Aorta (tissue), 5 donors: ENCODE results near the gene JARID2. TPM values are rescaled to one million over a fixed set of nuclear protein-coding genes. Genes with fewer than 3 reads are reported as not detected.

ENCODE experiments used
- ATAC-seq: fragments of 200-7000 bp; cut with Tn5 transposase; one replicate; pipeline ENCODE4 v1.9.1; 2022; ENCODE audit warnings: moderate library complexity; ENCODE audit not compliant: low FRiP score
- DNase-seq, 2 donors: peaks; one replicate each; pipeline ENCODE4 v3.0.0-alpha.2; 2020
- H3K27ac ChIP-seq, 2 donors: one replicate each; pipeline ENCODE4 v1.5.1; 2013; ENCODE audit warnings: low read length in 2 of 2, mild to moderate bottlenecking in 2 of 2, moderate library complexity in 2 of 2, control low read depth in 1 of 2, inconsistent platforms in 1 of 2, low read depth in 1 of 2
- H3K27me3 ChIP-seq, 2 donors: one replicate each; pipeline ENCODE4 v1.6.1; 2013; ENCODE audit warnings: control low read depth in 1 of 2, low read length in 1 of 2, mild to moderate bottlenecking in 1 of 2, moderate library complexity in 1 of 2; ENCODE audit not compliant: insufficient read depth in 2 of 2, control insufficient read depth in 1 of 2
- H3K36me3 ChIP-seq, 2 donors: one replicate each; pipeline ENCODE4 v1.6.1; 2013; ENCODE audit warnings: control low read depth in 1 of 2, low read length in 1 of 2, mild to moderate bottlenecking in 1 of 2; ENCODE audit not compliant: insufficient read depth in 2 of 2, control insufficient read depth in 1 of 2
- H3K4me1 ChIP-seq, 2 donors: one replicate each; pipeline ENCODE4 v1.6.1; 2013; ENCODE audit warnings: low read length in 2 of 2, control low read depth in 1 of 2, mild to moderate bottlenecking in 1 of 2, moderate library complexity in 1 of 2; ENCODE audit not compliant: insufficient read depth in 2 of 2, control insufficient read depth in 1 of 2
- H3K4me3 ChIP-seq, 2 donors: one replicate each; pipeline ENCODE4 v1.5.1; 2013; ENCODE audit warnings: low read length in 2 of 2, control low read depth in 1 of 2, mild to moderate bottlenecking in 1 of 2
- H3K9me3 ChIP-seq: one replicate; pipeline ENCODE4 v1.6.1; 2013; ENCODE audit warnings: mild to moderate bottlenecking, low read length; ENCODE audit not compliant: control insufficient read depth
- WGBS, 2 donors: extraction: QIAGEN DNeasy Blood & Tissue Kit; methylation state at CpG; one replicate each; pipeline ENCODE4 v1.1.7; 2013; 5-methylcytosine and 5-hydroxymethylcytosine counted together
- intact Hi-C, 2 donors: fragments of 100-400 bp; cut with DNase I; formaldehyde crosslinking; loops; one replicate each; pipeline versions ENCODE4 v1.14.2 to v1.15.0; 2022
- polyA plus RNA-seq, 2 donors: library from polyadenylated mRNA; stranded (reverse); fragments of 200-250 nt; gene quantifications; one replicate each; pipeline ENCODE4 v1.2.3, GENCODE V29; 2013
- total RNA-seq, 2 donors: library from RNA; stranded (reverse); fragmentation: NEBNext Ultra II Directional; extraction: Animal tissue kit (Norgen Biotek cat#: 25700); gene quantifications; one replicate each; pipeline ENCODE4 v1.2.1, GENCODE V29; 2021
- donor health status: healthy with polysubstance abuse.
- donor health status: Bipolar disorder and iron deficiency.
- donor health status: DM: no; HTN: no; CAD: no.
- donor health status: DM: no; HTN: no; CAD: no.
- donor health status: DM: yes; HTN: yes; CAD: no.

JARID2 gene
- total and polyA plus RNA-seq, 4 donors: 0.88 to 13.0 (median 7.1) TPM

GRCh38 chr6:15504040-15504495 is 258.2 kb downstream of the JARID2 start:
- peak in 1 of 2 donors; percentile 75 for DNase-seq
- no peaks in the 10 kb centered on the region for H3K27me3 ChIP-seq
- no peak overlapping the region for H3K27ac ChIP-seq
- WGBS, 2 donors: 91 to 93% methylated on average over 12 of the region's 12 CpGs
- H3K36me3 ChIP-seq: no peaks in the 10 kb centered on the region
- H3K9me3 ChIP-seq: no peaks in the 10 kb centered on the region
- peak; percentile 58 for ATAC-seq
- intact Hi-C loops: loop anchor here (10.0 kb wide), 2 partner anchors 111 to 121 kb away; no protein-coding TSS in a partner anchor
- no peaks in the 10 kb centered on the region for H3K4me1 ChIP-seq
- no peak overlapping the region for H3K4me3 ChIP-seq

GRCh38 chr6:15504581-15505350 is 258.9 kb downstream of the JARID2 start:
- H3K4me3 ChIP-seq: no peak overlapping the region
- DNase-seq (peak; percentile 71 to 80), ATAC-seq (peak; percentile 74)
- intact Hi-C loops: loop anchor here (10.0 kb wide), 2 partner anchors 110 to 120 kb away; no protein-coding TSS in a partner anchor
- H3K27ac ChIP-seq: no peak overlapping the region
- no peaks in the 10 kb centered on the region for H3K4me1 ChIP-seq
- no peaks in the 10 kb centered on the region for H3K9me3 ChIP-seq
- H3K27me3 ChIP-seq: no peaks in the 10 kb centered on the region
- no peaks in the 10 kb centered on the region for H3K36me3 ChIP-seq
- WGBS, 2 donors: 2 to 7% methylated on average over 26 of the region's 26 CpGs

- DNase-seq (peak in 1 of 2 donors; percentile 68), ATAC-seq (no peak)
- intact Hi-C loops: loop anchor here (10.0 kb wide), 2 partner anchors 109 to 119 kb away; no protein-coding TSS in a partner anchor
- Histone ChIP-seq H3K36me3 (no peaks in the 10 kb centered on the region), H3K9me3 (no peaks in the 10 kb centered on the region), H3K4me3 (no peak overlapping the region), H3K4me1 (no peaks in the 10 kb centered on the region), H3K27ac (no peak overlapping the region), H3K27me3 (no peaks in the 10 kb centered on the region)
- WGBS, 2 donors: 92 to 95% methylated on average over 18 of the region's 18 CpGs
Measured at GRCh38 chr6:15505463-15505918, 259.6 kb downstream of the JARID2 start.

GRCh38 chr6:15506066-15506465 is 260.2 kb downstream of the JARID2 start:
- WGBS, 2 donors: 96 to 98% methylated on average over 7 of the region's 7 CpGs
- H3K27me3 ChIP-seq: no peaks in the 10 kb centered on the region
- ATAC-seq (no peak), DNase-seq (peak in 1 of 2 donors; percentile 35)
- H3K9me3 ChIP-seq: no peaks in the 10 kb centered on the region
- H3K27ac ChIP-seq: no peak overlapping the region
- intact Hi-C loops: loop anchor here (10.0 kb wide), 2 partner anchors 109 to 119 kb away; no protein-coding TSS in a partner anchor
- H3K4me3 ChIP-seq: no peak overlapping the region
- H3K4me1 ChIP-seq: no peaks in the 10 kb centered on the region
- H3K36me3 ChIP-seq: no peaks in the 10 kb centered on the region

GRCh38 chr6:15507221-15507620 is 261.4 kb downstream of the JARID2 start:
- WGBS, 2 donors: 97 to 98% methylated on average over 11 of the region's 11 CpGs
- H3K36me3 ChIP-seq: no peaks in the 10 kb centered on the region
- no peak overlapping the region for H3K27ac ChIP-seq
- H3K9me3 ChIP-seq: no peaks in the 10 kb centered on the region
- no peaks in the 10 kb centered on the region for H3K4me1 ChIP-seq
- DNase-seq: peak in 1 of 2 donors; percentile 57
- intact Hi-C loops: loop anchor here (10.0 kb wide), 2 partner anchors 108 to 118 kb away; no protein-coding TSS in a partner anchor
- H3K4me3 ChIP-seq: no peak overlapping the region
- no peak for ATAC-seq
- no peaks in the 10 kb centered on the region for H3K27me3 ChIP-seq

- Histone ChIP-seq H3K4me3 (no peak overlapping the region), H3K27ac (no peak overlapping the region), H3K36me3 (no peaks in the 10 kb centered on the region), H3K4me1 (no peaks in the 10 kb centered on the region), H3K9me3 (no peaks in the 10 kb centered on the region), H3K27me3 (no peaks in the 10 kb centered on the region)
- DNase-seq (peak in 1 of 2 donors; percentile 47), ATAC-seq (no peak)
- intact Hi-C loops: loop anchor here (10.0 kb wide), 2 partner anchors 107 to 117 kb away; no protein-coding TSS in a partner anchor
- WGBS, 2 donors: 88 to 93% methylated on average over 14 of the region's 14 CpGs
Measured at GRCh38 chr6:15507746-15508145, 261.9 kb downstream of the JARID2 start.

- no peaks in the 10 kb centered on the region for H3K27me3 ChIP-seq
- peaks cover 0 to 4% of the 10 kb centered on the region in 2 donors for H3K36me3 ChIP-seq
- H3K4me1 ChIP-seq: no peaks in the 10 kb centered on the region
- no peak overlapping the region for H3K4me3 ChIP-seq
- 92 to 95% methylated on average over 6 of the region's 6 CpGs for WGBS, 2 donors
- ATAC-seq (no peak), DNase-seq (peak in 1 of 2 donors; percentile 36)
- H3K9me3 ChIP-seq: no peaks in the 10 kb centered on the region
- intact Hi-C loops: loop anchor here (10.0 kb wide), 2 partner anchors 106 to 116 kb away; no protein-coding TSS in a partner anchor
- no peak overlapping the region for H3K27ac ChIP-seq
Measured at GRCh38 chr6:15508441-15508871, 262.6 kb downstream of the JARID2 start.

- no peaks in the 10 kb centered on the region for H3K9me3 ChIP-seq
- no peak for ATAC-seq
- no peak overlapping the region for H3K27ac ChIP-seq
- H3K27me3 ChIP-seq: no peaks in the 10 kb centered on the region
- no peak overlapping the region for H3K4me3 ChIP-seq
- 94% methylated on average over 15 of the region's 15 CpGs for WGBS, 2 donors
- intact Hi-C loops: loop anchor here (10.0 kb wide), 2 partner anchors 106 to 116 kb away; no protein-coding TSS in a partner anchor
- H3K4me1 ChIP-seq: no peaks in the 10 kb centered on the region
- H3K36me3 ChIP-seq: peaks cover 0 to 6% of the 10 kb centered on the region in 2 donors
- DNase-seq: peak in 1 of 2 donors; percentile 51
Measured at GRCh38 chr6:15508931-15509330, 263.1 kb downstream of the JARID2 start.
